ENCODE measurements around the gene PTPN9.
"Not testable (repeated sequence)": the region's sequence is repeated elsewhere in the genome, so short reads cannot be mapped to it uniquely, and the experiment has no call there.

PTPN9 gene

DNA sequence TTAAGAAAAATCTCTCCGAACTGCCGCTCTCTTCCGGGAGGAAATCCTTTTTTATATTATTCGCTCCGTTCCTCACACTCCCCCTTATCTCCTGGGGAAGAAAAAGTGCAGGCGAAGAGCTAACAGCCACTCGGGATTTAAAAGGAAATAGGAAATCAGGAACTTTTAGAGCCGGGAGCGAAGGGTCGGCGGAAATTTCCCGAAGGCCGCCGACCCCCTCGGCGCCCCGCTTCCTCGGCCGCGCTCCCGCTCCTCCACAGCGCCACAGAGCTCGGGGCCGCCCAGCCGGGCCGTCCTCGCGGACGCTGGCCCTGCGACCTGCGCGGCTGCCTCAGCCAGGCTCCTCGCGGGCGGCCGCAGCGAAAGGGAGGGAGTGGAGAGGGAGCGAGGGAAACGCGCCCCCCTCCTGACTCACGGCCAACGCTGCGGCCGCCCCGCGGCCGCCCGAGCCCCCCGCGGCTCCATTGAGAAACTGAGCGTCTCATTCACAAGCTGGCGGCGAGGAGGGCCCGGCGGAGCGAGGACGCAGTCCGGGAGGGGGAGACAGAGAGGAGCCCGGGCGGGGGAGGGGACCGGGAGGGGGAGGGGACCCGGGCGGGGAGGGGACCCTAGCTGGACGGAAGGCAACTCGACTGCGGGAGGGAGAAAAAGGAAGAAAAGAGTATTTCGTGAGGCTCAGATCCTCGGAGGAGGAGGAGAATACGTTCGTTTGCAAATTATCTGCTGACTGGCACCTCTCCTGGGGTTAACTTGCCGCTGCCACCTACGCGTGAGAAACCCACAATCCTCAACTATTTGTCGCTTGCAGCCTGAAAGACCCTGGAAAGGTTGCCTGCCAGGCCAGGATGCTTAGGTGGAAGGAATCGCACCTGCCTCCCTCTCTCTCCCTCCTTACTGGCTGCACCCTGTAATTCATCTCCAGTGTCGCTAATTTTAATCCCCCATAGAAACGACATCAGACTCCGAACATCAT is at the start of gene PTPN9:
PTPN9 (minus strand) TSS at position 368 of the 973 bp plus-strand sequence. CDS start 539 bp downstream, outside the sequence.
- DNase-seq: peak; percentile 66 to 71

DNA sequence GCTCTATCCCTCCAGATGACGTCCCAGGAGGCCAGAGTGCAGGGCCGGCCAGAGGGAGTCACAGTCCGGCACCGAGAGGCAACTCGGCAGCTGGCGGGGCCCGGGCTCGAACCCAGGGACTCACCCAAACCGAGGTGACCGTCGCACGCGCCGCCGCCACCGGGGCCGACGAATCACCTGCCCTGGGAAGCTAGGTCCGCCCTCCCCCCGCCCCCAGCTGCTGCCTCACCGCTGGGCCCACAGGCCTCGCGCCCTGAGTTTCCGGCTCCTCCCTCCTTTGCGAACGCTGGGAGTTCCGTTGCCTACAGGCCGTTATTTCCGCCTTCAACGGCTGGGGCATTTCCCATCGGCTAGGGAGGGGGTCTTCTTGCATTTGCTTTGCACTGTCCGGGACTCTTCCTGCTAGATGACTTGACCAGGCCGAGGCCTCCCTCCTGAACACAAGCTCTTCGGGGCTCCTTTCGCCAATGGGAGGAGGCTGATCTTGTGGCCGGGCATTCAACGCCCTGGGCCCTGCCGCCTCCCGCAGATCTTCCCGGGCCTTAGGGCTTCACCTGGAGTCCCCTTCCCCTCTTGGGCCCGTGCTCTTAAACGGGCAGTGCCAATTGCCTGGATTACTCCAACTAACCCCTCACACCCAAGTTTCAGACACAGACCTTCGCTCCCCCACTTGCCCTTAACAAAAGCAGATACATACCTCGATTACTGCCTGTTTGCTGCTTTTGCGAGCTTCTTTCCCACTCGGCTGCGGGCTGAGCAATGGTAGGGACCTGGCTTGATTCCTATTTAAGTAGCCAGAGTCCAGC is 46.6 kb upstream of the PTPN9 start, which contains the start of gene SNUPN:
SNUPN (minus strand) TSS at position 184 of the 806 bp plus-strand sequence. CDS start 4,674 bp downstream, outside the sequence.
- peak; percentile 92 for DNase-seq

DNA sequence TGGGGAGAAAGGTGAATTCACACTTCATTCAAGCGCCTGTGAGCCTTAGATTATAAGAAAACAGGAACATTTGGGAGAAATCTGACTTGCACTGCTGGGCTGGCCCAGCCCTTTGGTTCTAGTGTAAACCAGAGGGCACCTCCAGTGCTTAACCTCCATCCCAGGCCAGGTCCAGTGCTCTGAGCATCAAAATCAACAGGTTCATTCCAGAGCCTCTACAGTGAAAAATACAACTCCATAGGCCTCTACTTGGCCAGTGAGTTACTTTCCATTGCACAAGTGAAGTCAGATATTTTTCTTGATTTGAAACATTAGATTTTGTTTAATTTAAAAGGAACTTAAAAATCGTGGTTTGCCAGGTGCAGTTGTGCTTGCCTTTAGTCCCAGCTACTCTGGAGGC is 43.4 kb upstream of the PTPN9 start:
- DNase-seq: no peak

DNA sequence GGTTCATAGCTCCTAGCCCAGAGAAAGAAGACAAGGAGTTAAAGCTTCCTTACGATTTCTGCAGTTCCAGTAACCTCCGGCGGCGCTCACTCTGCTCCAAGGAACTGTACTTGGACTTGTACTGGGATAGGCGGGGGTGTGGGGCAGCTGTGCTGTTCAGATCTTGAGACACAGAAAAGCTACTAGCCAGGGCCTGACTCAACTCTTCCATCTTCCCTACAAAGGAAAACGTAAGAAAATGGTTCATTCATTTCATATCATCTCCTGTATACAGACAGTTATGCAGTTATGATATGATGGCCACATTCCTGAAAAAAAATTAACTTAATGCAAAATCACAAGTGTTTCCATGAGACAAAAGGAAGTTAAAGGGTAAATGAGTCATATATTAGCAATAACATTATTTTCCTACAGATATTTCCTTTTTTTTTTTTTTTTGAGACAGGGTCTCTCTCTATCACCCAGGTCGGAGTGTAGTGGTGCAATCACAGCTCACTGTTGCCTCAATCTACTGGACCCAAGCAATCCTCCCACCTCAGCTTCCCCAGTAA is 41.8 kb upstream of the PTPN9 start:
- no peak for DNase-seq

DNA sequence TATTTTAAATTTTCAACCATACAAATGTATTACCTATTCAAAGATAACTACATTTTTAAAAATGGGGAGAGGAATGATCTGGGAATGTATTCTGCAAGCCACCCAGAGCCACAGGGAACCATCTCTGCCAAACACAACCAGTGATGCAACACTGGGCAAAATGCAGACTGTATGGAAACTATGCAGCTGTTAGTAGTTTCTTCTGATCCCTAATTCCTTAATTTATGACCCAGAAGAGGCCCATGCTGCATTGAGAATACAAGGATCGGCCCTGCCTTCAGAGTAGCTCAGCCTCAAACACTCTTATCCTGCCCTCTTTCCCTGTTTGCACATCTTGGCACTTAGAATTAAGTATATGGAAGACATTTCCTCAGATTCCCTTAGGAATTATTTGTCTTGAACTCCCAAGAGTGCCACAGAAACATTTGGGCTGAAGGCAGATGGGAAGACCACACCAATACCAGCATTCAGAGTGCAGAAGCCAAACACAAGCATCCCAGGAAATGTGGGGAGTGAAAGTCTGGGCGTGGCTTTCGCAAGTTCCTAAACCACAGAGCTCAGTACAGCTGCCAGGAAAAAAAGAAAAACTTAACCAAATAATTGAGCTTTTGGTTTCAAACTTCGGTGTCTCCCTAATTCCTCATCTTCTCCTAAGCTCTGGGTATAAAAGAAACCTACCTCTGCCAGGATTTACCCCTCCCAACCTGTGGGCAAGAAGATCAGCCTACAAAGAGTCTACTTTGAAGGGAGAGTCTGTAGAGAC is 41.1 kb upstream of the PTPN9 start:
- DNase-seq: no peak

DNA sequence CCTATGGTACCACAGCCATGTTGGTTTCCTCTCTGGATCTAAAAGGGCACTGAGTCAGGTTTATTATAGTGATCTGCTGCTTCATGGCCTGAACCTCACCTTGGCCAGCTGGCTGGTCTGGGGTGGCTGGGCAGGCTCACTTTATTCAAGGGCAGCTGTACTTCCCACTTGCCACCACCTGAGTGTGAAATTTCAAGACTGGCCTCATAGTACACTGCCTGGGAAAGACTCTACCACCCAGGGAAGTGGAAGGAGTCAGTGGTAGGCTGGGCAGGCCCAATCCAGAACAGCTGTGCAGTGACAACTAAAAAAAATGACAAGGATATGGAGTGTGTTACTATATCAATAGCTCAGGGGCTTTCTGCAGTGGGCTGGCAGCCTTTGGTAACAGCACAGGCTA is 37.7 kb upstream of the PTPN9 start:
- no peak for DNase-seq

DNA sequence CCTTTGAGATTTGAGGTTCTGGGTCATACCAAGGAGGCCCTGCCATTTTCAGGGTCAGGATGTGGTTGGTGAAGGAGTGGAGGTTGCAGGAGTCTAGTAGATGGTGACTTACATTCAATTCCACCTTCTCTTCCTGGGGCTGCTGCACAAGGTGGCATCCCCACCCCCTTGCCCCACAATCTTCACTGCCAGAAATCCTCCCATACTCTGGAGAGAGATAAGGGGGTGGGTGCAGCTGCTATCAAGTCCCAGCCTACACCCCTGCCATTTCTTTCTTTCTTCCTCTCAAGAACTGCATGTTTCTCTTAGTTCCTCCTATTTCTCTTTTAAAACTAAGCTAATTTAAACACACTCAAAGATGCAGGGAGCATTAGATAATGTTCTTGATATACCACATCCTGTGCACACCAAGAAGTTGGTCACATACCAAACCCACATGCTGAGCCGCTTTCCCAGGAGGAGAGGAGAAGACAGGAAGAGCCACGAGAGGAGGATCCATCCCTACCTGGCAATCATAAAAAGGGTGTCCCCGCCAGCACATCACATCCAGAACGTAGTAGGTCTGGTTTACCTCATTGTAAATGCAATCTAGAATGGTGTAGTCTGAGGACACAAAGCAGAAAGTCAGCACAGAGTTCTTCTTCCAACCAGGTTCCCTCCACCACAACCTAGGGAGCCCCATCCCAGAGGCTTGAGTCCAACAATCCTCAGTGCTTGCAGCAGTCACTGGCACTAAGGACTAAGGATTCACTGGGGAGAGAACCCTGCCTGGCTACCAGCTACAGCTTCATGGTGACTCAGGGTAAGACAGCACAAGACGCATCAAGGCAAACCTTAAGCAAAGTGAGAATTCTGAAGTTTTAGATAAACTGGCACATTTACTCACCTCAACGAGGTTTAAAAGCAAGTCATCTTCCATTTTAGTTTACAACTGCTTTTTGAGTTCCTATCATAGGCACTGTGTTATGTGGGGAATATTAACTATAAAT is 27.9 kb upstream of the PTPN9 start:
- DNase-seq: peak; percentile 14 to 47

DNA sequence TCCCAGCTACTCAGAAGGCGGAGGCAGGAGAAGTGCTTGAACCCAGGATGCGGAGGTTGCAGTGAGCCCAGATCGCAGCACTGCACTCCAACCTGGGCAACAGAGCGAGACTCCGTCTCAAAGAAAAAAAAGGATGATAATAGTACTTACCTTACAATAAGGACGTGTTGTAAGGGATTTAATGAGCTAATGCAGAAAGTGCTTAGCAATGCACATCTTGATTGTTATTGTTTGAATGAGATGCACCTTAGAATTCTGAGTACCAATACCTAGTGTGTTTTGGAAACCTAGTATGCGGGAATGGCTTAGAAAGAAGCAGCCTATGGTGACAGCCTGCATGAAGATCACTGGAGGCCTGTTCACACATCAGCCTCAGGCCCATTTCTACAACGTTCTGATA is 26.9 kb upstream of the PTPN9 start:
- no peak for DNase-seq

DNA sequence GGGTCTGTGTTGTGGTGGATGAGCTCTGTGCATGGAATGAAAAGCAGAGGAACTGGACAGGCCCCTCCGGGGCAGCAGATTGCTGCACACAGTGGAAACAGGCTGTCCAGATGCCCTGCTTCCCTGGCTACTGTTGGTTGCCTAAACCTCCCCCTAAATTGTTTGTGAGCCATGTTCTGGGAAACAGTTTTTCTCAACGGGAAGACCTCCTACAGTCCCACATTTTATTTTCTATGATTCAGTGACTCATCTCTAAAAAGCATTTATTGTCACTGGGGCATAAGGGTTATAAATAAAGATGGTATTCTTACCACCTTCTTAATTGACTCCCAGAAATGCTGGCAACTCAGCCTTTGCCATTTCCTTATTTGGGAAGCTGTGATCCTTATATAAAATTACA is 20.3 kb upstream of the PTPN9 start:
- no peak for DNase-seq

DNA sequence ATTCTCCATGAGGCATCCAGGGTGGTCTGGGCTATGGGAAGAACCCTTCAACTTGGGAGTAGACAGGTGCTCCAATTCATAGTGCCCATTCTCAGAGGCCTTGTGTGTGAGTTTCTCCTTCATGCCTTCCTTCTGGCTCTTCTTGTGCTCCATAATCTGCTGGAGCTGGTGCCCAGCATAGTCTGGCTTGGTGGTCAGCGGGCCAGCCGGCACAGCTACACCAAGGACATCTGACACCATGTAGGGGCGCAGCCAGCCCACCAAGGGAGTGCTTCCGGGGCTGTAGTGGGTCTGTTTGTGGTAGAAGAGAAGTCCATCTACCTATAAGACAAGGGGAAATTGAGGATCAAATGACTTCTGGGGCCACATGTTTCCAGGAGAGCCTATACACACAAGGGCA is 19.2 kb upstream of the PTPN9 start:
- DNase-seq: no peak

DNA sequence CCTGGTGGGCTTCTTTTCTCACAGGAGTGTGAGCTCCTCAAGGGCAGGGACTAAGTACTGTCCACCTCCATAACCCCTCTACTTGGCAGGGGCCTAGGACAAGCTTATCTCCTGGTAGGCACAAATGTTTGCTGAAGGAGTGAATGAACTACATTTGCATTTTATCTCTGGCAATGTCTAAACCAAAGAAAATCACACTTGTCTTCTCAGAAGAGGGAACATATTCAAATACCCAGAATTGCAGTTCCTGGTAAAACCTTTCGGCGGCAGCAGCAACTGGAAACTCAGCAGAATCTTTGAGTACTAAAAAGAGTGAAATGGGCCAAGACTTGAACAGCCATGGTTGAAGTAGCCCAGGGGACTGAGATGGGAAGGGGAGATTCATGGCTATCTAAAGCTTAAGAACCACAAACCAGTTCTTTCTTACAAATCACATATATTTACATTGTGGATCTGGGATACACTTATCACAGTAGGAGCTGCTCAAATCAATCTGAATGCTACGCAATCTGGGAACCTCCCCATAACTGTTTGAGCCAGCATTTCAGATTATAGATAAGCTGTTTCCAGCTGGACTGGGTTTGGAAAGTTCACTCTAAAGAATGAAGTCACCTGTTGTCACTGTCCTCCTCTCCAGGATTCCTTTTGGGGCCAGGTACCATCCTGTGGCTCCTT is 18.7 kb upstream of the PTPN9 start:
- peak in 1 of 2 donors; percentile 59 for DNase-seq

DNA sequence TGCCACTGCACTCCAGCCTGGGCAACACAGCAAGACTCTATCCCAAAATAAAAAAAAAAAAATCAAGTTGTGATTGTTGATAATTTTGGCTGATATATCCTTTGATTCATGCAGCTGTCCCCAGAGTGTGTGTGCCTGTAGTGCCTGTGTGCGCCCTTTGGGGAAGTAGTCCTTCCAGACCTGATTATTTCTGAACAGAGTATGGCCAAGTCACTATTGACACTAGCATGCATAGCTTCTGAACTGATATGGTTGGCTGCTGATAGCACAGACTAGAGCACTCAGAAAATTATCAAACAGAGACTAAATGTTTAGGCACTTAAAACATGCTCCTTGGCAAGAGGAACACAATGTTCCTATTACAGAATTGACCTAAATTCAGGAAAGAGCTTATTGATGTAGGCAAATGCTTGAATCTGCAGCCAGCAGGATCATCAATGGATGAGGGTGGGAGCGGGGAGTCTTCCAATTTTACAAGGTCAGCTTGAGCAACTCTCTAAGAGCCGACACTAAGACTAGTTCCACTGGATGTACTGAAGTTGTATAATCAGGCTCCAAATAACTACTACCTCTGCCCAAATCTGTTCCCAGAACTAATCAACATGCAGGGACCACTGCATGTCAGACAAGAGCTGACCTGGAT is 17.7 kb upstream of the PTPN9 start:
- DNase-seq: no peak

DNA sequence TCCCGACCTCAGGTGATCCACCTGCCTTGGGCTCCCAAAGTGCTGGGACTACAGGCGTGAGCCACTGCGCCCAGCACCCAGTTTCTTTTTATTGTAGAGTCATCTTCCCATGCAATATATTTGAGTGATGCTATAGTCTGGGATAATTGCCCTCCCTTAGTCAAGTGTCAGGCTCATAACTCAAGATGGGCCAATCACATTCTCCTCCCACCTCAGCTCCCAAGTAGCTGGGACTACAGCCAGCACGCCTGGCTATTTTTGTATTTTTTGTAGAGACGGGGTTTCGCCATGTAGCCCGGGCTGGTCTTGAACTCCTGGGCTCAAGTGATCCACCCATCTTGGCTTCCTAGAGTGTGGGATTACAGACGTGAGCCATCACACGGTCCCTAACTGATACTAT is 15.2 kb upstream of the PTPN9 start:
- DNase-seq: no peak

DNA sequence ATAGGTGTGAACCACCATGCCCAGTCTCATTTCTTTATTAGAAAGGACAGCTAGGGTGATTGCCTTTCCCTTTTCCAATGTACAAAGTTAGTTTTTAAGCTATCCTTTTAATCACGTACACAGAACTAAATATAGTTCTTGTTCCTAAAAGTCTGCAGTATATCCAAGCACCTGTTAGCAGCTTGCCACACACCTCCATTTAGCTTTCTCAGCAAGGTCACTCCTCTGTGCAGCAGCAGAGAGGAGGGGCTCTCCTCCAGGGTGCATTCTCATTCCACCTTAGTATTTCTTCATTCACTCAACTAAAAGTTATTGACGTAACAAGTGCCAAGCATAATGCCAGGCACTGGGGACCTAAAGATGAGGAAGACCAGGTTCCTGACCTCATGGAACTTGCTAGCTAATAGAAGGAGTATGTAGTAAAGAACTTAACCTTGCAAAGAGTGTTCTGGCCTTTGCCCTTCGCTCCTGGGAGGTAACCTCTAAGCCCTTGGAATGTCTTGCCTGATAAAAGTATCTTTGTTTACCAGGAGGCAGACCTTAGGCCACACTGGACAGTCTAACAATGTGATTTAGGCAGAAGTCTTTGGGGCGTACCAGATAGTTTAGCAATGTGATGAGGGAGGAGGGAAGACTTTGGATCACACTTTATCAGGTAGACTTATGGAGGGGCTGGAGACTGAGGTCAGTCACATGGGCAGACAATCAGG is 12.7 kb upstream of the PTPN9 start:
- DNase-seq: no peak

DNA sequence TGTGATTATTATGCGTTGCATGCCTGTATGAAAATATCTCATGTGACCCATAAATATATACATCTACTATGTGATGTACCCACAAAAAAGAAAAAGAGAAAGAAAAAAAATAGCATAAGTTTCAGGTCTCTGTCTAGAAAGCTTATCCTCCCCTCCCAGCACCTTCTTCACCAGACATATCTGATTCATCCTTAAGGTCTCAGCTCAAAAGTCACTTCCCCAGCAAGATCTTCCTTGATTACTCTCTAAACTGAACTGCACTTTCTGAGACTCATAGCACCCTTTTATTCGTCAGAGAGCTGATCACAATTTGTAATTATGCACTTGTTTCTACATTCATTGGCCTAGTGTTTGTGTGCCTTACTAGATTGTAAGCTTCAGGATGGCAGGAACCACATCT is 11.1 kb upstream of the PTPN9 start:
- DNase-seq: no peak

DNA sequence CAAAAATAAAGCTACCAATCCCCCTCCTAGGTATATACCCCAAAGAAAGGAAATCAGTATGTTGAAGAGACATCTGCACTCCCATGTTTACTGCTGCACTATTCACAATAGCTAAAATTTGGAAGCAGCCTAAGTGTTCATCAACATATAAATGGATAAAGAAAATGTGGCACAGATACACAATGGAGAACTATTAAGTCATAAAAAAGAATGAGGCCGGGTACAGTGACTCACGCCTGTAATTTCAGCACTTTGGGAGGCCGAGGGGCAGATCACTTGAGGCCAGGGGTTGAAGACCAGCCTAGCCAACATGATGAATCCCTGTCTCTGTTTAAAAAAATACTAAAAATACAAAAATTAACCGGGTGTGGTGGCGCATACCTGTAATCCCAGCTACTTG is 10.0 kb upstream of the PTPN9 start:
- no peak for DNase-seq

DNA sequence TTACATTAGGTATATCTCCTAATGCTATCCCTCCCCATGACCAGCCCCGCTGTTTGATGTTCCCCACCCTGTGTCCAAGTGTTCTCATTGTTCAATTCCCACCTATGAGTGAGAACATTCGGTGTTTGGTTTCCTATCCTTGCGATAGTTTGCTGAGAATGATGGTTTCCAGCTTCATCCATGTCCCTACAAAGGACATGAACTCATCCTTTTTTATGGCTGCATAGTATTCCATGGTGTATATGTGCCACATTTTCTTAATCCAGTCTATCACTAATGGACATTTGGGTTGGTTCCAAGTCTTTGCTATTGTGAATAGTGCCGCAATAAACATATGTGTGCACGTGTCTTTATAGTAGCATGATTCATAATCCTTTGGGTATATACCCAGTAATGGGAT is 7.3 kb upstream of the PTPN9 start:
- not testable (repeated sequence) for DNase-seq

DNA sequence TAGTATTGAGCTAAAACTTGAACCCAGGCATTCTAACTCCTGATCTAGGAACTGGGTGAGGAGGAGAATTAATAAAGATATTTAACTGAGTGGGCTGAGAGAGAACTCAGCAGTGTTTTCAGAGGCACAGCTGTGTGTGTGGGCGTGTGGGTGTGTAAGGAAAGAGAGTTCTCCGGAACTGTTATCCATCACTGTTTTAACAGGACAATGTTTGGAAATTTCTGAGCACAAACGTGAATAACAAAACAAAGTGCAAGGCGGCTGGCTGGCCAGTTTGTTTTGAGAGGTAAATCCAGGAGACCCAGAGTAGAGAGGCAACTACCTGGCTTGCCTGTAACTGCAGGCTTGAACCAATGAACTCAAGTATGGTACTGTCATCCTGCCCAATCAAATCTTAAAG is 5.0 kb upstream of the PTPN9 start:
- DNase-seq: no peak

DNA sequence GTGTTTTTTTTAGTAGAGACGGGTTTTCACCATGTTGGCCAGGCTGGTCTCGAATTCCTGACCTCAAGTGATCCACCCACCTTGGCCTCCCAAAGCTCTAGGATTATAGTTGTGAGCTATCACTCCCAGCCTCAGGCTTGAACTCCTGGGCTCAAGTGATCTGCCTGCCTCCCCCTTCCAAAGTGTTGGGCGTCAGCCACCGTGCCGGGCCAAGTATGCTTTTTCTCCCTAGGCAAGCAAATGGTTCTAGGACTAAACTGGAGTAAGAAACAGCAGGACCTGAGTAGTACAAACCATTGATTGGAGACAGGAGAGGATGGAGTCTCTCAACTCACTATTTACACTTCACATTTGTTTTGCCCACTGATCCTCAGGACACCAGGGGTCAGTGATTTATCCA is 4.6 kb upstream of the PTPN9 start:
- DNase-seq: no peak

DNA sequence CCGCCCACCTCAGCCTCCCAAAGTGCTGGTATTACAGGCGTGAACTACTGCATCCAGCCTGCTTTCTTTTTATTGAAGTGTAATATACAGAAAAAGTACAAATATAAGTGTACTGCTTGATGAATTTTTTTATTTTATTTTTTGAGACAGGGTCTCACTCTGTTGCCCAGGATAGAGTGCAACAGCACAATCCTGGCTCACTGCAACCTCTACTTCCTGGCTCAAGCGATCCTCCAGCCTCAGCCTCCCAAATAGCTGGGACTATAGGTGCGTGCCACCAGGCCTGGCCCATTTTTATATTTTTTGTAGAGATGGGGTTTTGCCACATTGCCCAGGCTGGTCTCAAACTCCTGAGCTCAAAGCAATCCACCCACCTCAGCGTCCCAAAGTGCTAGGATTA is 3.8 kb upstream of the PTPN9 start:
- not testable (repeated sequence) for DNase-seq
